GM18499 (cell line): ENCODE results near the gene PTRHD1.
"Not testable (repeated sequence)": the region's sequence is repeated elsewhere in the genome, so short reads cannot be mapped to it uniquely, and the experiment has no call there.

Experiments
- ATAC-seq: cut with Tn5 transposase; IDR thresholded peaks from one replicate; pipeline ENCODE4 v1.9.1; 2021; ENCODE audit warnings: moderate number of reproducible peaks; ENCODE audit not compliant: insufficient read depth, unreplicated experiment

Gene PTRHD1

DNA sequence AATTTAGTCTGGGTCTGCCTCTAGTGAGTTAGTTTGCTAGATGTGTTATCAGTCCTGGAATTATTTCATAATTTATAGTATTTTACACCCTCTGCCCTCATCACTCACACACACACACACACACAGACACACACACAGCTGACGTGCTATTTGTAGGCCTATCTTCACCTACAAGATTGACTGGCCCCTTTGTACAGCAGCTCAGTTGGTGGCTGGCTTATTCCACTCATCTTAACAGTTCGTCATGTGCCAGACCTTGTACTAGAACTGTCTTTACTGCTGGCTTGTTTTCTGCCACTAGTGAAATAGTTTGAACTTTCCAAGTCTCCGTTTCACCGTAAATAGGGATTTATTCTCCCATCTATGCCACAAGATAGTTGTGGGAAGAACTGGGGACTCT, 21.3 kb upstream of the PTRHD1 start:
- no peak for ATAC-seq

DNA sequence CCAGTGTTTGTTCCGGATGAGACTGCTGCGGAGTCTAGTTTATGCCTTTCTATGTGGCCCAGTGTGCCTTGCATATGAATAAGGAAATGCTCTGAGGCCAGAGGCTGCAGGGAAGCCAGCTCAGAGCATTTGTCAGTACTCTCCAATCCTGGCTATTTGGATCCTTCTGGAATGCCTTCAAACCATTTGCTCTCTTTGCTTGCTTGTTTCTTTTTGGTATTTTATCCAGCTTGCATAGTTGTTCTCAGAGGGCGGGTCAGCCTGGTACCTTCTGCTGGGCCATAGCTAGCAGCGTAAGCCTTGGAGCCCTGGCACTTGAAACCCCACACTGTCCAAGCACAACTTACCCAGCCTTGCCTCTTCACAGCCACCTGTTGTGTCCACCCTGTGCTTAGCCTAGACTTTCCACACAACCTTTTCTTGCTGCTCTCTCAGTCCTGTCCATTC, 20.5 kb upstream of the PTRHD1 start:
- ATAC-seq = no peak

DNA sequence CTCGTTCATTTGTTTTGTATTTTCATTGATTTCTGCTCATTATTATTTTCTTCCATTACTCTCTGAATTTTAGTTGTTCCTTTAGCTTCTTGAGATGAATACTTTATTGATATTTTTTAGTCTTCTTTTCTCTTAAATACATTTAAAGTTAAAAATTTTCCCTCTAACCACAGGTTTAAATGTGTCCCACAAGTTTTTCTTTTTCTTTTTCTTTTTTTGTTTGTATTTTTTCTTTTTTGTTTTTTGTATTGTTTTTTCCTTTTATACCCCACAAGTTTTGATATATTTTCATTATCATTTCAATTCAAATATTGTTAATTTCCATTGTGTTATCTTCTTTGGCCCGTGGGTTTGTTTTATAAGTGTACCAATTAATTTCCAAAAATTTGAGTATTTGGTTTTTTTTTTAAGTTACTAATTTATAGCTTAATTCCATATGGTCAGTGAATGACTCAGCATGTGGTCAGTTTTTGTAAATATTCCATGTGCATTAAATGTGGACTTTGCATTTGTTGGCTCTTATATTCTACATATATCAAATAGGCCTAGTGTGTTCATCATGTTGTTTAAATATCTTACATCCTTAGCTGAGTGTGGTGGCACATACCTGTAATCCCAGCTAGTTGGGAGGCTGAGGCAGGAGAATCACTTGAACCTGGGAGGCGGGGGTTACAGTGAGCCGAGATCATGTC, 16.3 kb upstream of the PTRHD1 start:
- no peak for ATAC-seq

DNA sequence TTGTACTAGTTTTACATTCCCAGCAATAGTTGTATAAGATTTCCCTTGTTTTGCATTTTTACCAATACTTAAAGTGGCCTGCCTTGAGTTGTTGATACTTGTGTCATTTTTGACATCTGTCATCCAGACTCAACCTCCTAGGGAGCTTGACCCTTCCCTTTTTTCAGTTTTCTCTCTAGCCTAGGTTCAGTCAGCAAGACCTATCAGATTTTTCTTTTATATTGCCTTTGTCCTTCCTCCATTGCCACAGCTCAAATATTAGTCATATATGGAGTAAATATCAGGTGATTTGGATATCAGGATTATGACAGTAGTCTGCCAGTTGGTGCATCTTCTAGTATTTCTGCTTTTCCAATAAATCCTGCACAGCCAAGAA, 13.5 kb upstream of the PTRHD1 start:
- no peak for ATAC-seq

DNA sequence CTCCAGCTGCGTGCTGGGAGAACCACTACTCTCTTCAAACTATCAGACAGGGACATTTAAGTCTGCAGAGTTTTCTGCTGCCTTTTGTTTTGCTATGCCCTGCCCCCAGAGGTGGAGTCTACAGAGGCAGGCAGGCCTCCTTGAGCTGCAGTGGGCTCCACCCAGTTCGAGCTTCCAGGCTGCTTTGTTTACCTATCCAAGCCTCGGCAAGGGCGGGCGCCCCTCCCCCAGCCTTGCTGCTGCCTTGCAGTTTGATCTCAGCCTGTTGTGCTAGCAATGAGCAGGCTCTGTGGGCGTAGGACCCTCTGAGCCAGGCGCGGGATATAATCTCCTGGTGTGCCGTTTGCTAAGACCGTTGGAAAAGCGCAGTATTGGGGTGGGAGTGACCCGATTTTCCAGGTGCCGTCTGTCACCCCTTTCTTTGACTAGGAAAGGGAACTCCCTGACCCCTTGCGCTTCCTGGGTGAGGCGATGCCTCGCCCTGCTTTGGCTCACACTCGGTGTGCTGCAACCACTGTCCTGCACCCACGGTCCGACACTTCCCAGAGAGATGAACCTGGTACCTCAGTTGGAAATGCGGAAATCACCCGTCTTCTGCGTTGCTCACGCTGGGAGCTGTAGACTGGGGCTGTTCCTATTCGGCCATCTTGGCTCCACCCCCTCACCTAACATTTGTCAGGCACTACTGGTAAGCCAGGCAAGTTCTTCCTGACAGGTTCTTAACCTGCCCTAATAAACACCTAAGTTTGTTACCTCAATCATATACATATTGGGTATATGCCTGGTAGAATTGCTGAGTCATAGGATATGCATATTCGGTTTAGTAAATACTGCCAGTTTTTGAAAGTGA, 12.8 kb upstream of the PTRHD1 start:
- ATAC-seq = not testable (repeated sequence)

DNA sequence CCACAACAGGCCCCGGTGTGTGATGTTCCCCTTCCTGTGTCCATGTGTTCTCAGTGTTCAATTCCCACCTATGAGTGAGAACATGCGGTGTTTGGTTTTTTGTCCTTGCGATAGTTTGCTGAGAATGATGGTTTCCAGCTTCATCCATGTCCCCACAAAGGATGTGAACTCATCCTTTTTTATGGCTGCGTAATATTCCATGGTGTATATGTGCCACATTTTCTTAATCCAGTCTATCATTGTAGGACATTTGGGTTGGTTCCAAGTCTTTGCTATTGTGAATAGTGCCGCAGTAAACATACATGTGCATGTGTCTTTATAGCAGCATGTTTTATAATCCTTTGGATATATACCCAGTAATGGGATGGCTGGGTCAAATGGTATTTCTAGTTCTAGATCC, 7.3 kb upstream of the PTRHD1 start:
- ATAC-seq = not testable (repeated sequence)

DNA sequence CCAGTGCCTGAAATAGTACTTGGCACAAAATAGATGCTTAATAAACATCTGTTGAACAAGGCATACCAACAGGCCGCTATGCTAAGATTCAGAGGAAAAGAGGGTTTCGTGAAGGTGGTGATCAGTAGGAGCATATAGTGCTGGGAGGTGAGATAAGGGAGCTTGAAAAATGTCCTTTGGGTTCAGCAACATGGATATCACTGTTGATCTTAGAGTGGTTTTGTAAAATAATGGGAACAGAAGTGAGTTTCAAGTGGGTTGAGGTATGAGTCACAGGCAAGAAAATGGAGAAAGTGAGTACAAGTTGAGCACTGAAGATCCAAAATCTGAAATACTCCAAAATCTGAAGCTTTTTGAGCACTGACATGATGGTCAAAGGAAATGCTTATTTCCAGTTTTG, 4.5 kb upstream of the PTRHD1 start:
- no peak for ATAC-seq

DNA sequence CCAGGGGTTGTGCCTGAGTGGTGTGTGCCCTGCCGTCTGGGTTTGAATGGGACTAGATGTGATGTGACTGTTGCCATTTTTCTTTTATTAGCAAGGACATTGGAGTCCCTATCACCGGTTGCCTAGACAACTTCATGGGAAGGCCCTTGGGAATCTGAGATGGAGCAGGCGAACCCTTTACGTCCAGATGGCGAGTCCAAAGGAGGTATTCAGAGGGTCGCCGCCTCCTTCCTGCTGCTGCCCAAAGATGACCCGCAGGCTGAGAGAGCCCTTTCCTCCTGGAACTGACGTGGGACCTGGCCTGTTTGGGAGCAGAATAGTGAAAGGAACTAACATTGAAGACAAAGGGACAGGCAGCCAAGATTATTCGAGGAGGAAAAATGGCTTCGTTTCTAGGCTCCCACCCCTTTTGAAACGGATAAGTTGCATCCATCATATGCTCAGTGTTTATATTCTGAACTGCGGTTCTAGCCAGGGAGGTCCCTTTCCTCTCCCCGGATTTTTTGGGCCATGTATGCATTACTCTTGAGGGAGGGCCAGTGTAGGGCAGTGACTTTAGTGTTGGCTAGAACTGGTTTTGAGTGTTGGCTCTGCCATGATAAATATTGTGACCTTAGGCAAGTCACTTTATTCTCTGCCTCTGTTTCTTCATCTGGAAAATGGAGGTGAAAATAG, 707 bp upstream of the PTRHD1 start:
- no peak for ATAC-seq

DNA sequence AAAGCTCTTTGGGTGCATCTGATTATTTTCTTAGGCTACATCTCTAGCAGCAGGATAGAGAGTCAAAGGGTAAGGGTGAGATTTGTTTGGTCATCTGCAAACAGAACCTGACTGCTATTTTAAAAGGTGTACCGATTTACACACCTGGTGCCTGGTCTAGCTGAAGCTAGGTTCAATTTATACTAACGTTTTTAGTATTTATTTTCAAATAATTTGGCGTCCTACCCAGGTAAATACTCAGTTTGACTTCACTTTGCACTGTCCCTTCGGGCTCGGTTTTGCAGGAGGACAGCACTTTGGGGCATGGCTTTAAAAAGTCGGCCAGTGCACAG, 683 bp downstream of the PTRHD1 start:
- no peak for ATAC-seq

DNA sequence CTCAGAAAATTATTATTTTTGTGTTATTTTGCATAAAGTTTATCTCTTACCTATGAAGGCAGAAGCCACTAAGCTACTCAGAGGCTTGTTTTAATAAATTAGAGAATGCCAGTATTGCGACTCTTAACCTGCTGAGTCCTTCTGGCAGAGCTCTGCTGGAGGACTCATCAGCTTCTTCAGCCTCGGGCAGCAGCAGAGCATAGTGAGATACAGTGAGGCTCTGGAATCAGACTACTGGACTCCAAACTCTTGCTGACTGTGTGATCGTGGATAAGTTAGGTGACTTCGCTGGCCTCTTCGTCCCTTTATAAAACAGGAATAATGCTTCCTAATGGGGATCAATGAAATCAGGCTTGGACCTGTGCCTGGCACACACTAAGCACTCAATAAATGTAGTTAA, 1.7 kb downstream of the PTRHD1 start:
- ATAC-seq = no peak

DNA sequence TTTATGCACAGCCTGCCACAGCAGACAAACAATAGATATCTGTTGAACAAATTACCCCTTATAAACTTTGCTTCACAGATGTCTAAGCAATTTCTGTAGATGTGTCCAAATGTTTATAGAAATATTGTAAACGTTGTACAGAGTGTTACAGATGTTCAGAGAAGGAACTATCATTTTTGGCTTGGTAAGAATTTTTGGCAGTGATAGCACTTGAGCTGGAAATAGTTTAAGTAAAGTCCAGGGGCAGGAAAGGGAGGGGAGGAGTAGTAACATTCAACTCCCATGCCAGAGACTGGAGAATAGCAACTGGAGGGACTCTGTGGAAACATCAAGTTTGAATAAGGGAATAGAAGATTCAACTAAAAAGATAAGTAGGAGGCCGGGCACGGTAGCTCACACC, 4.4 kb downstream of the PTRHD1 start:
- no peak for ATAC-seq

DNA sequence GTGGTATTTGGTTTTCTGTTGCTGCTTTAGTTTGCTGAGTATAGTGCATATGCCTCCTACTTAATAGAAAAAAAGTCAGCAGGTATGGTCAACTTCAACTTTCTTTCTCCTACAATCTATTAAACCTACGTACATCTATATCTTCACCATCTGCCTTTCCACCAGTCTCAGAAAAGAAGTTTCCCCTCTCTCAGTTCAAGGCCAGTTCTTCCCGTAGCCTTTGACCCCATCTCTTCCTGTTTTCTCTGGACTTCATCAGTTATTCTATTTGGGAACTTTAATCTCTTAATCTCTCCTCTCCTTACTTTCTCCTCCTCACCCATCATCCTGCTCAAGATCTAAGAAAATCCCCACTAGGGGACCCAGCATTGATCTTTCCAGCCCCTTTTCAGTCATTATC, 5.7 kb downstream of the PTRHD1 start:
- ATAC-seq = no peak

DNA sequence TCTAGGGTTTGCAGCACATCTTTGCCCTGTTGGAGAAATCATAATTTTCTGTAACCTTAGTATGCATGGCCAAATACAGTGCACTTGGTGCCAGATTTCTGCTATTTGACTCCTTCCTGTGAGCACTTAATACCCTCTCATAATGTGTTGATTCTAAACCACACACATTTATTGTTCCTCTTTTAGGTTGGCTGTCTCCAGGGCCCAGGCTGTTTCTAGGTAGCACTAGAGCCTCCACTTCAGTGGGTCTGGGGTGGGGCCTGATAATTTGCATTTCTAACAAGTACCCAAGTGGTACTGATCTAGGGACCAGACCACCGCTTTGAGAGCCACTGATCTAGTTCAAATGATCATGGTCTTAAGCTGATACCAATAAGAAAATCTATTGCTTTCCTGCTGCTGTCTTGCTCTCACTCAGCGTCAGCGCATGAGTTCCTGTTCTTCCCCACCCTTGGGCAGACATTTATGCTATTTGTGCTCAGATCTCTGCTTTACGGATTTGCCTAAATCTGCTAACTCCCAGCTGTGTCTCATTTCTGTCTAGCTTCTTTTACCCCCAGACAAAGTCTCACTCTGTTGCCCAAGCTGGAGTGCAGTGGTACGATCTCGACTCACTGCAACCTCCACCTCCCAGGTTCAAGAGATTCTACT, 7.4 kb downstream of the PTRHD1 start:
- peak; percentile 56 for ATAC-seq

DNA sequence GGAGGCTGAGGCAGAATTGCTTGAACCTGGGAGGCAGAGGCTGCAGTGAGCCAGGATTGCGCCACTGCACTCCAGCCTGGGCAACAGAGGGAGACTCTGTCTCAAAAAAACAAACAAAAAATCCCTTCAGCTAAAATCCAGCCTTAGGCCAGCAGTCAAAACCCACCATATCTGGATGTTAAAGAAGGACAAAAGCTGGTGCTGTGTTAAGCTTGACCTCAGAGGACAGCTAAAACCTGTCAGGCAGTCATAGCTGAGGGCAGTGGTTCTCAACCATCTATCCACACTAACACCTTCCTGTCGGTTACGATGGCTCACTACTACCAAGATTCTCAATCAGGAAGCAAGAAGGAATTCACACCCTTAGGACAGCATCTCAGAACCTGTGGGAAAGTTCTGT, 9.6 kb downstream of the PTRHD1 start:
- no peak for ATAC-seq

DNA sequence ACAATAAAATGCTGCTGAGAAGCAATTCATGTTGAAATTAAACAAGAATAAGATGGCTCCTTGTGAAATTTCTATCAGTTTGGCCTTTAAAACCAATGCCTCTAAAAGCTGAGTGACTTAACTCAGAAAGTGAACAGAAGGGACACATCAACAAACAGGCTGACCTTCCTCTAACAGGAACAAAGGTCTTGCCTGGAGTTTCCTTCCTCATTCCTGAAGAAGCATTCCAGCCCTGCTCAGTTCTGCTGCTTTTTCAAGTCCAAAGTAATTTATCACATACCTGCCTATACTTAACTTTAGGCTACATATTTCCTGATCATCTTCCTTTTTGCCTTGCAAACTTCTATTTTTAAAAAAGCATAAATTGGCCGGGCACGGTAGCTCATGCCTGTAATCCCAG, 14.1 kb downstream of the PTRHD1 start:
- ATAC-seq = no peak

DNA sequence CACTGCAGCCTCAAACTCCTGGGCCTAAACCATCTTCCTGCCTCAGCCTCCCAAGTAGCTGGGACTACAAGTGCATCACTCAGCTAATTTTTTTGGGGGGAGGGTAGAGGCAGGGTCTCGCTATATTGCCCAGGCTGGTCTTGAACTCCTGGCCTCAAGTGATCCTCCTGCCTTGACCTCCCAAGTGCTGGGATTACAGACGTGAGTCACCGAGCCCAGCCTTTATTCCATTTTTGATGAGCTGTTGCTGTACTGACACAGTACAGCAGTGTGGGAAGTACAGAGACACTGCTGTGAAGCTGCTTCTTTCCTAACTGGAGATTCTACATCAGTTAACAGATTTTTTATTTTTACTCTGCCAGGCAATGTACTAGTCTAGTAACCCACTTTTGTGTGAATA, 18.8 kb downstream of the PTRHD1 start:
- ATAC-seq = no peak

DNA sequence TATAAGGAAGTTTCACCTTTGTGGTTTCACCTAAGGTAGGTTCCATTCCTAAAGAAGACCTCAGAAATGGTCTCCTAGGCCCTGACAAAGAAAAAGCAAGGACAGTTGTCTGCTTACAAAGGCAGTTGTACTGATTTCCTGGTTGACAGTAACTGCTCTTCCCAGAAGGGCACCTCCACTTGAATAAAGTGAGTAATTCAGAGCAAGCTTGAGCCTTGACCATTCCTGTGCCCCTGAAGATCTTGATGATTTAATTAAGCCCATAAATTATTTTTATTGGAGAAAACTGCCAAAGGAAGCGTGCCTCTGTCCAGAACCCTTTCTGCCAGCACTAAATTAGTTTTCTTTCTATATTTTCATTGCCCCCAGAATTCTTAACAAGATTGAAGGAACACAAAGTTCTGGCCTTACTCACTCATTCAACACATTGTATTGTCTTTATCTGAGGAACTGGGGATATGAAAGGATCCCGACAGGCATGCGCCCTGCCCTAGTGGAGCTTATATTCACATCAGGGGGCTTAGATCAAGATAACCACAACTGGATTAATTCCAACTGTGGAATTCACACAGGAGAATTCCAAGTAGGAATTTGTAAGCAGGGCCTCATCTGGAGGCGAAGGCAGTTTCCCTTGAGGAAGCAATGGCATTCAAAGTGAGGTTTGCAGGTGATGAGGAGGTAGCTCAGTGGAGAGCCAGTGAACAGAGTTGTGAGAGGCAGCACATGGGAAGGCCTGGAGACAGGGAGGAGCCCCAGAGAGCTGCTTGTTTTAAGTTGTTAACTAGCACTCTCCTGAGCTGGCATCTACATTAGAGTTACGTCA, 21.2 kb downstream of the PTRHD1 start:
- no peak for ATAC-seq

DNA sequence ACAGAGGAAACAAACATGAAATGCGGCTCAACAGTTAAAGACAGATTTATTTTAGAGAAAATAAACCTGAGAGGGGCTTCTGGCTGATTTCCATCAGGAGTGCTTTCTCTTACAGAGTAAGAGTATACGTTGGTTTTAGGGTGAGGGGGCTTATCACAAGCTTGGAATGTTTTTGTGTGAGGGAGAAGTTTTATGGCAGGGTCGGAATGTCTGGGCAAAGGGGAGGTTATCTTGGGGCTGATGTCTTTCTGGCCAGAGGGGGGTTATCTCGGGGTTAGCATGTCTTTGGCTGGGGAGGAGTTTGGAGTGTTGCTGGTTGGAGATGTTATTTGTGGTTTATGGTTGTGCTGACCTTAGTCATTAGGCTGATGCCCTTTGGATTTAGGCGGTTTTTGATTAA, 22.1 kb downstream of the PTRHD1 start:
- ATAC-seq = no peak

DNA sequence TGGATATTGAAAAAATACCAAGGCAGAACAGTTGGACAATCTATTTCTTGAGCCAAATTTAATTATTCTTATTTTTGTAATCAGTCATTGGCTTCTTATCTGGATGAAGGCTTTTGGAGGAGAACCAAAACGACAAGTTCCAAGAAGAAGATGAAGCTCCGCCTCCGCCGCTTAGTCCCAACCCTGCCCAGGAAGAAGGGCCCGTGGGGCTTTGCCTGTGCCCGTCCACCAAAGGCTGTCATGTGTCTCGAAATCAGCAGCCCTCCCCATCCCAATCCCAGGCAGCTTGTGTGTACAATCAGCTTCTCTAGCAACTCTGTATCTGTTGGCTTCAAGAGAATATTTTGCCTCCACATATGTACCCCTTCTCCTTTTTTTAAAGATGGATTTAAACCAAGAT, 24.6 kb downstream of the PTRHD1 start:
- no peak for ATAC-seq

DNA sequence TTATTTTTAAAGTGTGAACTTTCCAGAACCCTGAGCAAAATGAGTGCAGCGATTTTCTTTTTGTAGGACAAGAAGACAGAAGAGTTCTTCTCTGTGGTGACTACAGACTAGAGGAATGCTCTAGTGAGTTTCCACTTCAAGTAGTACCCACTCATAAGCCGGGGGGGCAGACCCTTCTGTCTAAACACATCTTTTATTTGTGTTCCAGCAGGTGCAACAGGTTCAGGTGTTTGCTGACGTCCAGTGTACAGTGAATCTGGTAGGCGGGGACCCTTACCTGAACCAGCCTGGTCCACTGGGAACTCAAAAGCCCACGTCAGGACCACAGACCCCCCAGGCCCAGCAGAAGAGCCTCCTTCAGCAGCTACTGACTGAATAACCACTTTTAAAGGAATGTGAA, 25.2 kb downstream of the PTRHD1 start:
- no peak for ATAC-seq
